ENCODE data around the gene HAPLN2.

DNA sequence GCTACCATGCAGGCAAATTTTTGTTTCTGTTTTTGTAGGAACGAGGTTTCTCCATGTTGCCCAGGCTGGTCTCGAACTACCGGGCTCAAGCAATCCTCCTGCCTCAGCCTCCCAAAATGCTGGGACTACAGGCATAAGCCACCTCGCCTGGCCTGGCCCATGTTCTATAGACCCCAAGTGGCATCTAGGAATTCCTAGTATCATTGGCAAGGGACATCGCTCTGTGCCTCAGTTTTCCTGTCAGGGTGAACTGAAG lies 43.5 kb downstream of the HAPLN2 start:
- no peak for TF ChIP-seq EZH2 (IDR thresholded peaks at IDR 0.05; ENCODE audit: borderline replicate concordance, low read depth, low read length, severe bottlenecking)
- no peak for TF ChIP-seq CTCF (IDR thresholded peaks at IDR 0.05; ENCODE audit: borderline replicate concordance, extremely low read depth, low read length, poor library complexity, severe bottlenecking)

All from DND-41 (cell line).